NCI-H510A treated with DMSO at 0.1 percent for 48 hours (cell line): ENCODE measurements around the gene TIMP2.

Experiments
- DNase-seq: peaks from one replicate; lab custom pipeline; 2025; lab: John Stamatoyannopoulos, UW

Gene TIMP2

GRCh38 chr17:78815696-78816095 is 109.5 kb downstream of the TIMP2 start:
- DNase-seq, result no peak

GRCh38 chr17:78812855-78813254 is 112.3 kb downstream of the TIMP2 start:
- DNase-seq, result no peak

GRCh38 chr17:78808163-78808562 is 117.0 kb downstream of the TIMP2 start:
- no peak for DNase-seq

- DNase-seq, result no peak
These were observed 118.7 kb downstream of the TIMP2 start for GRCh38 chr17:78806451-78806850.

GRCh38 chr17:78805301-78805700 is 119.9 kb downstream of the TIMP2 start:
- no peak for DNase-seq

- DNase-seq, result no peak
These were observed 120.4 kb downstream of the TIMP2 start for GRCh38 chr17:78804777-78805176.

- no peak for DNase-seq
These were observed 121.9 kb downstream of the TIMP2 start for GRCh38 chr17:78803186-78803845.
